ENCODE measurements around the gene GPR176. TPM values are rescaled to one million over a fixed set of nuclear protein-coding genes. Genes with fewer than 3 reads are reported as not detected.

Gene GPR176
- total RNA-seq, 2 experiments from 2014 or later: not detected

GRCh38 chr15:39799552-39800011, 120.5 kb downstream of the GPR176 start:
- ATAC-seq: no peak
- Mint-ChIP-seq H3K27me3 (peaks cover 25% of the 10 kb centered on the region), H3K4me3 (no peak overlapping the region), H3K27ac (no peak overlapping the region), H3K9me3 (ENCODE audit: low read depth) (no peaks in the 10 kb centered on the region), H3K4me1 (no peaks in the 10 kb centered on the region), H3K36me3 (no peaks in the 10 kb centered on the region)
- DNase-seq: no peak
- CTCF ChIA-PET: interaction anchor here (2.9 kb wide), 1 partner anchor 11 kb away, joined by 14 read pairs; no protein-coding TSS in a partner anchor

- DNase-seq: no peak
- no peak for ATAC-seq
- no peaks in the 10 kb centered on the region for H3K36me3 Mint-ChIP-seq
- H3K27ac Mint-ChIP-seq: no peak overlapping the region
- CTCF ChIA-PET: interaction anchor here (2.9 kb wide), 1 partner anchor 10 kb away, joined by 14 read pairs; no protein-coding TSS in a partner anchor
- H3K27me3 Mint-ChIP-seq: peaks cover 35% of the 10 kb centered on the region
- H3K4me3 Mint-ChIP-seq: no peak overlapping the region
- no peaks in the 10 kb centered on the region for H3K9me3 Mint-ChIP-seq (ENCODE audit: low read depth)
- H3K4me1 Mint-ChIP-seq: no peaks in the 10 kb centered on the region
Observed at GRCh38 chr15:39798382-39798781, 121.7 kb downstream of the GPR176 start.

GRCh38 chr15:39797407-39797806, 122.7 kb downstream of the GPR176 start:
- ATAC-seq (no peak), DNase-seq (no peak)
- Mint-ChIP-seq H3K9me3 (ENCODE audit: low read depth) (no peaks in the 10 kb centered on the region), H3K4me3 (no peak overlapping the region), H3K4me1 (peaks cover 2% of the 10 kb centered on the region), H3K27ac (no peak overlapping the region), H3K36me3 (no peaks in the 10 kb centered on the region), H3K27me3 (peaks cover 42% of the 10 kb centered on the region)
- CTCF ChIA-PET: interaction anchor here (2.9 kb wide), 1 partner anchor 9 kb away, joined by 14 read pairs; no protein-coding TSS in a partner anchor

GRCh38 chr15:39796601-39797000, 123.5 kb downstream of the GPR176 start:
- no peaks in the 10 kb centered on the region for H3K9me3 Mint-ChIP-seq (ENCODE audit: low read depth)
- DNase-seq: no peak
- no peak overlapping the region for H3K4me3 Mint-ChIP-seq
- ATAC-seq: no peak
- H3K27me3 Mint-ChIP-seq: peaks cover 42% of the 10 kb centered on the region
- CTCF ChIA-PET: interaction anchor here (2.9 kb wide), 1 partner anchor 8 kb away, joined by 14 read pairs; no protein-coding TSS in a partner anchor
- H3K4me1 Mint-ChIP-seq: peaks cover 2% of the 10 kb centered on the region
- H3K27ac Mint-ChIP-seq: no peak overlapping the region
- H3K36me3 Mint-ChIP-seq: no peaks in the 10 kb centered on the region

- Mint-ChIP-seq H3K27me3 (peaks cover 42% of the 10 kb centered on the region), H3K36me3 (no peaks in the 10 kb centered on the region), H3K9me3 (ENCODE audit: low read depth) (no peaks in the 10 kb centered on the region), H3K4me1 (peaks cover 2% of the 10 kb centered on the region), H3K27ac (no peak overlapping the region), H3K4me3 (no peak overlapping the region)
- ATAC-seq (no peak), DNase-seq (no peak)
- CTCF ChIA-PET: no interaction called here
Observed at GRCh38 chr15:39795486-39795885, 124.6 kb downstream of the GPR176 start.

GRCh38 chr15:39794954-39795353, 125.1 kb downstream of the GPR176 start:
- no peak overlapping the region for H3K4me3 Mint-ChIP-seq
- no peak for DNase-seq
- H3K4me1 Mint-ChIP-seq: peaks cover 2% of the 10 kb centered on the region
- no peaks in the 10 kb centered on the region for H3K36me3 Mint-ChIP-seq
- no peak for ATAC-seq
- CTCF ChIA-PET: no interaction called here
- no peaks in the 10 kb centered on the region for H3K9me3 Mint-ChIP-seq (ENCODE audit: low read depth)
- no peak overlapping the region for H3K27ac Mint-ChIP-seq
- peaks cover 38% of the 10 kb centered on the region for H3K27me3 Mint-ChIP-seq

- DNase-seq: no peak
- H3K4me1 Mint-ChIP-seq: peaks cover 2% of the 10 kb centered on the region
- no peak for ATAC-seq
- CTCF ChIA-PET: interaction anchor here (0.5 to 1.1 kb wide), 2 partner anchors 36 to 144 kb away, joined by 3 read pairs; no protein-coding TSS in a partner anchor
- H3K27ac Mint-ChIP-seq: no peak overlapping the region
- peaks cover 32% of the 10 kb centered on the region for H3K27me3 Mint-ChIP-seq
- H3K4me3 Mint-ChIP-seq: no peak overlapping the region
- no peaks in the 10 kb centered on the region for H3K36me3 Mint-ChIP-seq
- no peaks in the 10 kb centered on the region for H3K9me3 Mint-ChIP-seq (ENCODE audit: low read depth)
Observed at GRCh38 chr15:39793923-39794322, 126.1 kb downstream of the GPR176 start.

GRCh38 chr15:39792844-39793335, 127.2 kb downstream of the GPR176 start:
- CTCF ChIA-PET: no interaction called here
- no peaks in the 10 kb centered on the region for H3K9me3 Mint-ChIP-seq (ENCODE audit: low read depth)

GRCh38 chr15:39792025-39792843, 127.8 kb downstream of the GPR176 start:
- H3K4me3 Mint-ChIP-seq: no peak overlapping the region
- peaks cover 29% of the 10 kb centered on the region for H3K27me3 Mint-ChIP-seq
- CTCF ChIA-PET: no interaction called here
- no peak overlapping the region for H3K27ac Mint-ChIP-seq
- peaks cover 18% of the 10 kb centered on the region for H3K4me1 Mint-ChIP-seq
- no peaks in the 10 kb centered on the region for H3K36me3 Mint-ChIP-seq
- DNase-seq: no peak
- ATAC-seq: no peak
- H3K9me3 Mint-ChIP-seq (ENCODE audit: low read depth): no peaks in the 10 kb centered on the region

More at GRCh38 chr15:39792844-39793335, 127.2 kb downstream of the GPR176 start:
- Mint-ChIP-seq H3K27me3 (peaks cover 32% of the 10 kb centered on the region), H3K4me1 (peaks cover 11% of the 10 kb centered on the region), H3K27ac (no peak overlapping the region), H3K36me3 (no peaks in the 10 kb centered on the region), H3K4me3 (no peak overlapping the region)
- DNase-seq (no peak), ATAC-seq (no peak)

GRCh38 chr15:39789736-39790135, 130.3 kb downstream of the GPR176 start:
- Mint-ChIP-seq H3K4me1 (peaks cover 38% of the 10 kb centered on the region), H3K9me3 (ENCODE audit: low read depth) (no peaks in the 10 kb centered on the region), H3K27ac (no peak overlapping the region), H3K4me3 (no peak overlapping the region), H3K27me3 (peaks cover 18% of the 10 kb centered on the region), H3K36me3 (peaks cover 2% of the 10 kb centered on the region)
- DNase-seq: no peak
- CTCF ChIA-PET: interaction anchor here (1.4 to 2.9 kb wide), 2 partner anchors 8 to 485 kb away, joined by 4 to 14 read pairs; no protein-coding TSS in a partner anchor
- ATAC-seq: no peak

GRCh38 chr15:39788800-39789565, 131.1 kb downstream of the GPR176 start:
- H3K4me3 Mint-ChIP-seq: no peak overlapping the region
- H3K4me1 Mint-ChIP-seq: peaks cover 46% of the 10 kb centered on the region
- ATAC-seq: no peak
- peaks cover 3% of the 10 kb centered on the region for H3K36me3 Mint-ChIP-seq
- H3K9me3 Mint-ChIP-seq (ENCODE audit: low read depth): no peaks in the 10 kb centered on the region
- CTCF ChIA-PET: interaction anchor here (1.4 to 2.9 kb wide), 3 partner anchors 9 to 486 kb away, joined by 4 to 14 read pairs (median 6); no protein-coding TSS in a partner anchor
- peaks cover 11% of the 10 kb centered on the region for H3K27me3 Mint-ChIP-seq
- H3K27ac Mint-ChIP-seq: no peak overlapping the region
- no peak for DNase-seq

GRCh38 chr15:39788108-39788507, 132.0 kb downstream of the GPR176 start:
- H3K27ac Mint-ChIP-seq: peak overlapping the region; percentile 8
- peaks cover 3% of the 10 kb centered on the region for H3K36me3 Mint-ChIP-seq
- CTCF ChIA-PET: interaction anchor here (0.7 to 2.9 kb wide), 12 partner anchors 10 to 491 kb away, joined by 3 to 14 read pairs (median 4); no protein-coding TSS in a partner anchor
- ATAC-seq (no peak), DNase-seq (no peak)
- peaks cover 6% of the 10 kb centered on the region for H3K27me3 Mint-ChIP-seq
- peaks cover 52% of the 10 kb centered on the region for H3K4me1 Mint-ChIP-seq
- H3K4me3 Mint-ChIP-seq: no peak overlapping the region
- no peaks in the 10 kb centered on the region for H3K9me3 Mint-ChIP-seq (ENCODE audit: low read depth)

- H3K9me3 Mint-ChIP-seq (ENCODE audit: low read depth): no peaks in the 10 kb centered on the region
- peaks cover 50% of the 10 kb centered on the region for H3K4me1 Mint-ChIP-seq
Observed at GRCh38 chr15:39787479-39787878, 132.6 kb downstream of the GPR176 start.

More at GRCh38 chr15:39787479-39787878, 132.6 kb downstream of the GPR176 start:
- CTCF ChIA-PET: interaction anchor here (0.7 to 2.9 kb wide), 13 partner anchors 11 to 1161 kb away, joined by 3 to 14 read pairs (median 4); no protein-coding TSS in a partner anchor
- no peak overlapping the region for H3K4me3 Mint-ChIP-seq
- DNase-seq: no peak
- no peak for ATAC-seq
- peaks cover under 1% of the 10 kb centered on the region for H3K27me3 Mint-ChIP-seq
- H3K36me3 Mint-ChIP-seq: peaks cover 3% of the 10 kb centered on the region
- H3K27ac Mint-ChIP-seq: no peak overlapping the region
